ENCODE data around the gene XPC. TPM values are rescaled to one million over a fixed set of nuclear protein-coding genes. Genes with fewer than 3 reads are reported as not detected.

Gene XPC
- total RNA-seq = 29.5 and 47.1 TPM in 2 replicates

DNA sequence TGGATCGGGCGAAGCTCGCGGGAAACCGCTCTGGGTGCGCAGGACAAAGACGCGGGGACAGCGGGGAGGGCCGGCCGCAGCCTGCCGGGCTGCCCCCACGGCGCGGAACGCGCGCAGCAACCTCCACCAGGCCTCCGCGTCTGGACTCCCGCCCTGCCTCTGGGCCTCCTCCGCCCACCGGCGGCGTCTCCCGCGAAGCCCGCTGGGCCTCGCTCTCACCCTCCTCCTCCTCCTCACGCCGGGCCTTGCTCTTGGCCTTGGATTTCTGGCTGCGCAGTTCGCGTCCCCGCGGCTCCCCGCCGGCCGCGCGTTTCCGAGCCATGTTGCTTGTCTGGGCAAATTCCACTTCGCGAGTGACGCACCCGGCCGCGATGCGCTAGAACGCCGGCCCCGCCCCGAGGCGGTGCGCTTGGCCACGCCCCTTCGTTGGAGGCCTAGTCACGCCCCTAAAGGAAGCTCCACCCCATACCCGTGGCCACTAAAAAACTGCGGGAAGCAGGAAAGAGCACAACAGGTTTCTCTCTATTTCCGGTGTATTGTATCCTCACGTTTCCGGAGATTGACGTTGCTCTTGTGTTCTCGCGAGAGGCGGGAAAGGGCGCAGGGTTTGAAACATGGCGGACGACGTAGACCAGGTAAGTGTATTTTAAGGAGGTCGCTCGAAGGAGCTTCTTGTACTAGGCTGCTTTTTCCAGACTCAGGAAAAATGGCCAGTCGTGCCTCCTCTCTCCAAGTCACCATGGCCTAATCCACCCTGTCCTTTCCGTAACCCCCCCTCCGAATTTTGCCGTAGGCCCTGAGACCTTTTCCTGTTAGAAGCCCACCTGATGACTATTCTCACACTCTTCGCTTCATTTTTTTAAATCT lies at the start of gene XPC, which contains the start of gene LSM3:
Gene XPC, minus strand, starts transcription at position 355 of the 867 bp plus-strand sequence. Its CDS starts 33 bp downstream, at position 322.
Gene LSM3, plus strand, starts transcription at position 571 of the 867 bp plus-strand sequence. Its CDS starts 44 bp downstream, at position 615.

DNA sequence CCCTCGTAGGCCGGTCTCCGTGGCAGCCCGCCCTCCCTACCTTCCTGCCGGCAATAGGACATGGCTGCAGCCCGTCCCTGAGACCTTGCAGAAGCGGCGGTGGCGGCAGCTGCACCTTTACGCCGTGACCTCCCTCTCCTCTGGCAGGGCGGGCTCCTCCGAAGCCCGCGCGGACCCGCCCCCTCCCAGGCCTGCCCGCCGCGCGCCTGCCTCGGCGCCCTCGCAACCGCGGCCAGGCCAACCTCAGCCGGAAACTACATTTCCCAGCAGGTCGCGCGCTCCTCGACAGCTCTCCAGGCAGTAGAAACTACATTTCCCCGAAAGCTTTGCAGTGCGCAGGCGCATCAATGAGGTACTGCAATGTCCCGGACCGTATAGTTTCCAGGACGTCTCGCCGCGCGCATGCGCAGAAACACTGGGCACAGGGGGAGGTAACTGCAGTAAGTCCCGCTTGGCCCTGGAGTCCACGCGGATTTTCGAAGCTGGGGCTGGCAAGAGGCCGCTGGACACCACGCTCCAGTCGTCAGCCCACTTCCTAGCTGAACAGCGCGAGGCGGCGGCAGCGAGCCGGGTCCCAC lies 53.7 kb downstream of the XPC start, which contains the start of the genes CHCHD4 and TMEM43:
Gene CHCHD4, minus strand, starts transcription at position 256 of the 578 bp plus-strand sequence. Its CDS starts 194 bp downstream, at position 62.
Gene TMEM43, plus strand, starts transcription at position 438 of the 578 bp plus-strand sequence. CDS start 142 bp downstream, outside the sequence.

Other genes with a start within 250 kb of the XPC start
- 13.4 and 17.7 TPM in 2 replicates for gene CHCHD4, start 53.7 kb downstream of the XPC start, total RNA-seq
- 73.2 and 97.9 TPM in 2 replicates for gene TMEM43, start 53.5 kb downstream of the XPC start, total RNA-seq
- gene LSM3, start 216 bp upstream of the XPC start, total RNA-seq = 12.1 and 13.2 TPM in 2 replicates
- 11.0 and 33.5 TPM in 2 replicates for gene SLC6A6, start 224.0 kb upstream of the XPC start, total RNA-seq

All from epithelial cell of alveolus of lung (primary cell).